Gastrocnemius medialis (tissue), 4 donors: ENCODE measurements around the gene FKBP8.

Experiments
- CTCF ChIP-seq, 5 experiments: fragments of 450-650 bp in 3 of 5; fragments of 200-600 bp in 2 of 5; sonication (generic) in 2 of 5; IDR thresholded peaks in 4 of 5; conservative IDR thresholded peaks in 1 of 5; 1 replicate in 4 of 5; 2 replicates in 1 of 5; pipeline ENCODE4 v1.5.1; 2016 to 2019; ENCODE audit warnings: antibody characterized with exemption in 5 of 5, mild to moderate bottlenecking in 3 of 5, moderate library complexity in 3 of 5
- POLR2A ChIP-seq, 2 donors: fragments of 450-650 bp; IDR thresholded peaks; one replicate each; pipeline ENCODE4 v1.6.1; 2017; ENCODE audit warnings: antibody characterized with exemption in 2 of 2, mild to moderate bottlenecking in 2 of 2, moderate library complexity in 2 of 2

DNA sequence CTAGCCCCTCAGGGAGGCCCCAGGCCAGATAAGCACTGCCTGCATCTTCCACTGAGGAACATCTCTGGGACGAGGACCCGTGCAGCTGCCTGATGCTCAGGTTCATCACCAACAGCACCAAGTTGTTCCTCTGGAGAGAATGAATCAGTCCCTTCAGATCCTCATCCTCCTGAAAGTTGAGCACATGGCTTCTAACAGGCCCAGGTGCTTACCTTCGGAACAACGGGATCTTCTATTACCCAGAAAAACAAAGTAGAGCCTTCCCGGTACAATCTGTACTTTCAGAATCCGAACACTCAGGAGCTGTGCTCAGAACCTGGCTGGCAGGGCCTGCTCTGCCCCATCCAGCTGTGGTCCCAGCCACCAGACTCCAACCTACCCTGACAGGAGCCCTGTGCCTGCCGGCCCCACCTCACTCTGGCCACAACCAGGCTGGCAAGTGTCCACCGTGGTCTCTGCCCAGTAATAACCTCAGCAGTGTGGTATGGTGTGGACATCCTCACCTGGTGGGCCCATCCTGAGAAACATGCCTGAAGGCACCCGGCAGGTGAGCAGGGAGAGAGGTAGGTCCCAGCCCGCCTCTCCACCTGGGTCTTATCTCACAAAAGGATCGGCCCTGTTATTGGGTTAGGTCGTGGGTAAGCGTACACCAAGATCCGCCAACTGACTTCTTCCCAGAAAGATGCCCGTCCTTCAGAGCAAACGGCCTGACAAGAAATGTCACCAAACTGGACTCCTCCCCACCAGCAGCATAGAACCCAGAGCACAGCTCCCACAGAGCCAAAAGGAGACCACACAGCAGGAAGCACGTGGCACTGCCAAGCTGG, 55.6 kb downstream of the FKBP8 start:
- peak in 1 of 5 experiments; percentile 25 for TF ChIP-seq CTCF (IDR thresholded peaks at IDR 0.05 in 4 of 5, conservative IDR thresholded peaks at IDR 0.05 in 1 of 5)
- peak in 1 of 2 donors; percentile 20 for TF ChIP-seq POLR2A (IDR thresholded peaks at IDR 0.05)
